ENCODE measurements around the gene GUCY1A2.
"Not testable (repeated sequence)": the region's sequence is repeated elsewhere in the genome, so short reads cannot be mapped to it uniquely, and the experiment has no call there.

The GUCY1A2 gene, protein sequence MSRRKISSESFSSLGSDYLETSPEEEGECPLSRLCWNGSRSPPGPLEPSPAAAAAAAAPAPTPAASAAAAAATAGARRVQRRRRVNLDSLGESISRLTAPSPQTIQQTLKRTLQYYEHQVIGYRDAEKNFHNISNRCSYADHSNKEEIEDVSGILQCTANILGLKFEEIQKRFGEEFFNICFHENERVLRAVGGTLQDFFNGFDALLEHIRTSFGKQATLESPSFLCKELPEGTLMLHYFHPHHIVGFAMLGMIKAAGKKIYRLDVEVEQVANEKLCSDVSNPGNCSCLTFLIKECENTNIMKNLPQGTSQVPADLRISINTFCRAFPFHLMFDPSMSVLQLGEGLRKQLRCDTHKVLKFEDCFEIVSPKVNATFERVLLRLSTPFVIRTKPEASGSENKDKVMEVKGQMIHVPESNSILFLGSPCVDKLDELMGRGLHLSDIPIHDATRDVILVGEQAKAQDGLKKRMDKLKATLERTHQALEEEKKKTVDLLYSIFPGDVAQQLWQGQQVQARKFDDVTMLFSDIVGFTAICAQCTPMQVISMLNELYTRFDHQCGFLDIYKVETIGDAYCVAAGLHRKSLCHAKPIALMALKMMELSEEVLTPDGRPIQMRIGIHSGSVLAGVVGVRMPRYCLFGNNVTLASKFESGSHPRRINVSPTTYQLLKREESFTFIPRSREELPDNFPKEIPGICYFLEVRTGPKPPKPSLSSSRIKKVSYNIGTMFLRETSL

DNA sequence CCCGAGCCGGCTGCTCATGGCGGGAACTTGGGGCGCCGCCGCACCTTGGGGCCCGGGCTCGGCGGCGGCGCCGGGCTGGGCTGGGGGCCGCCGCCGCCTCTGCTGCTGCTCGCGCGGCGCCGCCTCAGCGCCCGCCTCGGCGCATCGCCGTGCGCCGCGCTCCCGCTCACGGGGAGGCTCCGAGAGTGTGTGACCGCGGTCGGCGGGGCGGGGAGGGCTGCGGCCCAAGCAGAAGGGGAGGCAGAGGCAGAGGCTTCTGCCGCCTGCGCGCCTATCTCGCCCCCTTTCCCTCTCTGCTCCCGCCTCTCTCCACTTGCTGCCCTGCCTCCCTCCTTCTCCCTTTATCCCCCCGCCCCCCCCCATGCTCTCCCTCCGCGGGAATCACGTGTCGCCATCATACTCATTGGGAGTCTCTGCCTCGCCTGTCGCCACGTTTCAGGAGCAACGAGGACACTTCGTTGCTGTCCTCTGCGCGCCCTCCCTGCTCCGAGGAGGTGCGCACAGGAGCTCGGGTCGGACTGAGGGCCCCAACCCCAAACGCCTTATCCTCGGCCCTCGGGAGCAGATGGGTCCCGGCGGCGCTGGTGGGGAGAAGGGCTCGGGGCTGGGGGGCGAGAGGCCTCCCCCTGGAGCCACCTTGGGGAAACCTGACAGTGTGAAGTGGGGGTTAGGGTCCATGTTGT lies at the start of gene GUCY1A2:
TSS of gene GUCY1A2 (minus strand) at position 258 of the 683 bp plus-strand sequence. CDS start 421 bp downstream, outside the sequence.
- H3K9ac ChIP-seq (ENCODE audit: low read depth, low read length), result peak within 1 kb of the TSS; percentile 77
- no peaks in the 10 kb centered on the region for H3K9me3 ChIP-seq (ENCODE audit: control insufficient read depth, insufficient read depth, low read length)
- H3K36me3 ChIP-seq (ENCODE audit: insufficient read depth, low read length), result no peaks in the 10 kb centered on the region
- no peaks in the 10 kb centered on the region; the same call in none of the 2 replicates for H3K4me1 ChIP-seq (ENCODE audit: insufficient read depth, low read length)

DNA sequence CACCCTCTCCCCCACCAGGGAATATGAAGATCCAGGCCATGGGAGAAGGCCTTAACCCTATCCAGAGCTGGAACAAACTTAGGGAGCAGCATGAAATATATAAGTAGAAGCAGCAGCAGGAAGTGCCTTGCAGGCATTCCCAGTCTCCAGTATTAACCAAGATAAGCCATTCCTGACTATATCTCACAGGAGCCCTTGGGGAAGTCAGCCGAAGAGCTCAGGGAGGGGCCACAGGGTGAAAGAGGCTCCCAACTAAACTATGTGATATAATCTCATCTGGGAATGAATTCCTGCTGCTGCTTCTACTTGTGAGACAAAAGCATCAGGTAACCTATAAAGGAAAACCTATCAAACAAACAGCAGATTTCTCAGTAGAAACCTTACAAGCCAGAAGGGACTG lies 36.1 kb upstream of the GUCY1A2 start:
- peaks cover 9% of the 10 kb centered on the region for H3K9me3 ChIP-seq (ENCODE audit: control insufficient read depth, insufficient read depth, low read length)

DNA sequence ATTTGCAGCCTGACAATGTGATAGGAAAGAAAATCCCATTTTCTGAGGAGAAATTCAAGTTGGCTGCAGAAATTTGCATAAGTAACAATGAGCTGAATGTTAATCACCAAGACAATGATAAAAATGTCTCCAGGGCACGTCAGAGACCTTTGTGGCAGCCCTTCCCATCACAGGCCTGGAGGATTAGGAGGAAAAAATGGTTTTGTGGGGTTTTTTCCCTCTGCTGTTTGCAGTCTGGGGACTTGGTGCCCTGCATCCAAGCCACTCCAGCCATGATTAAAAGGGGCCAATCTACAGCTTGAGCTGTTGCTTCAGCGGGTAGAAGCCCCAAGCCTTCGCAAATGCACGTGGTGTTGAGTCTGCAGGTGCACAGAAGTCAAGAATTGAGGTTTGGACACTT lies 33.1 kb upstream of the GUCY1A2 start:
- not testable (repeated sequence) for H3K9ac ChIP-seq (ENCODE audit: low read depth, low read length); H3K36me3 ChIP-seq (ENCODE audit: insufficient read depth, low read length); H3K4me1 ChIP-seq (ENCODE audit: insufficient read depth, low read length)
- peaks cover 14% of the 10 kb centered on the region for H3K9me3 ChIP-seq (ENCODE audit: control insufficient read depth, insufficient read depth, low read length)

More for the DNA sequence above, 36.1 kb upstream of the GUCY1A2 start:
- H3K36me3 ChIP-seq (ENCODE audit: insufficient read depth, low read length), result no peaks in the 10 kb centered on the region
- no peaks in the 10 kb centered on the region for H3K4me1 ChIP-seq (ENCODE audit: insufficient read depth, low read length)
- no peak overlapping the region for H3K9ac ChIP-seq (ENCODE audit: low read depth, low read length)

DNA sequence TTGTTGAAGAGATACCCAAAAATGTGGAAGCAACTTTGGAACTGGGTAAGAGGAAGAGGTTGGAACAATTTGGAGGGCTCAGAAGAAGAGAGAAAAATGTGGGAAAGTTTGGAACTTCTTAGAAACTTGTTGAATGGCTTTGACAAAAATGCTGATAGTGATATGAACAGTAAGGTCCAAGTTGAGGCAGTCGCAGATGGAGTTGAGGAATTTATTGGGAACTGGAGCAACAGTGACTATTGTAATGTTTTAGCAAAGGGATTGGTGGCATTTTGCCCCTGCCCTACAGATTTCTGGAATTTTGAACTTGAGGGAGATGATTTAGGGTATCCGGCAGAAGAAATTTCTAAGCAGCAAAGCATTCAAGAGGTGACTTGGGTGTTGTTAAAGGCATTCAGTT lies 32.6 kb upstream of the GUCY1A2 start:
- not testable (repeated sequence) for H3K4me1 ChIP-seq (ENCODE audit: insufficient read depth, low read length); H3K36me3 ChIP-seq (ENCODE audit: insufficient read depth, low read length); H3K9ac ChIP-seq (ENCODE audit: low read depth, low read length)
- H3K9me3 ChIP-seq (ENCODE audit: control insufficient read depth, insufficient read depth, low read length), result peaks cover 14% of the 10 kb centered on the region

DNA sequence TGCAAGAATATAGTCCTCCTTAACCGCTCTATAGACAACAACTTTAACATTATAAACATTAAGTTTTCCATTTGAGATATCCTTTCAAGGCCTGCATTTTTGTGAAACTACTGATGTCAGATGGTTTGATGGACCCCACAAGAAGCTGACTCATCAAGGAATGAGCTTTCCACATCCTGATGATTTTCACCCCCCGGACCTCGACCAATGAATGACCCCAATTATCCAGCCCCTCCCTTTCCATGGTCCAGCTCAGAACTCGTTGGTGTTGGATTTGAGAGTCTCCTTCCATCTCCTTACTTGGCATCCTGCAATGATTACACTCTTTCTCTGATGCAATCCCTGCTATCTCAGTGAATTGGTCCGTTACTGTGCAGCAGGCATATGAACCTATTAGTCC lies 31.8 kb upstream of the GUCY1A2 start:
- no peak overlapping the region for H3K9ac ChIP-seq (ENCODE audit: low read depth, low read length)
- no peaks in the 10 kb centered on the region for H3K36me3 ChIP-seq (ENCODE audit: insufficient read depth, low read length)
- no peaks in the 10 kb centered on the region for H3K4me1 ChIP-seq (ENCODE audit: insufficient read depth, low read length)
- H3K9me3 ChIP-seq (ENCODE audit: control insufficient read depth, insufficient read depth, low read length), result peaks cover 14% of the 10 kb centered on the region

DNA sequence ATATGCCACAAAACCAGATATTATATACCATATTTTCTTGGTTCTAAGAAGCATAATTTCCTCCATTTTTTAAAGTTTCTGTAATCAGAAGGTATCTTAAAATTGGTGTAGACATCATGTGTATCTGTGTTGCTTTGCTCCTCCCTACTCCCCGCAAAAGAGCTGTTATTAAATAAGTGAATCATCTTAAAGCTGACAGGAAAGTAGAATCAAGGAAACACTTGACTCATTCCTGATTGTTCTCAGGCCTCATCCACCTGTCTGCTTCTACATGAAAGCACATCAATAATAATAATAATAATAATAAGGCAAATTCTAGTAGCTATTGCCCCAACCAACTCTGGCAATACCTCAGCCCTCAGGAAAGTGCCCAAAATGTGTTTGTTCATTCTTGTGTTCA lies 26.2 kb upstream of the GUCY1A2 start:
- H3K9me3 ChIP-seq (ENCODE audit: control insufficient read depth, insufficient read depth, low read length), result peaks cover 5% of the 10 kb centered on the region; the same call in 1 of the 2 replicates
- no peaks in the 10 kb centered on the region for H3K36me3 ChIP-seq (ENCODE audit: insufficient read depth, low read length)

DNA sequence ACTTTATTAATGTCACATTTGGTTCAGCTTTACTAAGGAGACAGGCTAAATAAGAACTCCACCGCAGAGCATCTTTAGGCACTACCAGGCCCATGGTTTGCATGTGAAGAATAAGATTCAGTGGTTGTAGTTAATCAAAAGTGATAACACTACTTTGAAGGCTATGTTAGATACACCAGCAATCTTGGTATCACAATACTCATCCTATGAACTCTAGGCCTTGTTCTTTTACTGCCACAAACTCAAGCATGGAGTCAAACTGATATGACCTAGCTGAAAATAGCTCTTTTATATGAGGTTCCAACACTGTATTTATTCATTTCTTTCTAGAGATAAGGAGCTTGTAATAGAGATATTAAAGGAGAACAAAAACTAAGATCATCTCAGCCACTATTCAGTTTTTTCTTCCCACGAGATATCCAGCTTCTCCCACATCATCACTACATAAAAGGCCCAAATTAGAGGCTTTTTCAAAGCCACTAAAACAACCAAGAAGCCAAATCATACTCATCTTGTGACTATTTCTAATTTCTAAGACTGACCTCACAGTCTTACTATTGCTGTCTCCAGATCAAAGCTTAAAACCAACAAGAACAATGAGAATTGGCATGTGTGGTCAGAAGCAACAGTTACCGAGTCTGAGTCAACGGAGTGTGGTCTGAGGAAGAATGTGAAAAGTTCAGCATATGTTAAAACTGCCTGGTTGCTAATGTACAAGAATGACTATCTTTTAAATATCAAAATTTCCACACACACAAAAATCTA lies 25.1 kb upstream of the GUCY1A2 start:
- Histone ChIP-seq H3K36me3 (ENCODE audit: insufficient read depth, low read length) (no peaks in the 10 kb centered on the region), H3K9ac (ENCODE audit: low read depth, low read length) (no peak overlapping the region), H3K4me1 (ENCODE audit: insufficient read depth, low read length) (no peaks in the 10 kb centered on the region), H3K9me3 (ENCODE audit: control insufficient read depth, insufficient read depth, low read length) (peaks cover 1% of the 10 kb centered on the region; the same call in 1 of the 2 replicates)

More for the DNA sequence above, 26.2 kb upstream of the GUCY1A2 start:
- Histone ChIP-seq H3K4me1 (ENCODE audit: insufficient read depth, low read length) (no peaks in the 10 kb centered on the region), H3K9ac (ENCODE audit: low read depth, low read length) (no peak overlapping the region)

DNA sequence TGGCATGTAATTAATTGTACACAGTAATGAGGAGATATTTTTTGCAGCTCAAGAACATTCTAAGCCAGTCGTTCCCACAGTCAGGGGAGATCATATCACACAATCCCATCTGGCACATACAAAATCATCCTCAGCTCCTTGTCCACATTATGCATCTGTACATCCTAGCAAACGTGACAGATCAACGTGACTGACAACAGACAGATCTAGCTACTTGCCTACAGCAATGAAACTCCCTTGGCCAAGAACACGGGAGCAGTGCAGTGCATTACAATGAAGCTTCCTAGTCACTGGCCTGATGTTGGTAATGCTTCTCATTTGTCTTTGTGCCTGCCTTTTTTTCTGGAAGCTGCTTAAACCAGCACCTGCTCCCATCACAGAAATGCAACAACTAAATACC lies 24.5 kb upstream of the GUCY1A2 start:
- H3K9ac ChIP-seq (ENCODE audit: low read depth, low read length), result no peak overlapping the region
- H3K36me3 ChIP-seq (ENCODE audit: insufficient read depth, low read length), result no peaks in the 10 kb centered on the region
- no peaks in the 10 kb centered on the region for H3K4me1 ChIP-seq (ENCODE audit: insufficient read depth, low read length)
- no peaks in the 10 kb centered on the region for H3K9me3 ChIP-seq (ENCODE audit: control insufficient read depth, insufficient read depth, low read length)

DNA sequence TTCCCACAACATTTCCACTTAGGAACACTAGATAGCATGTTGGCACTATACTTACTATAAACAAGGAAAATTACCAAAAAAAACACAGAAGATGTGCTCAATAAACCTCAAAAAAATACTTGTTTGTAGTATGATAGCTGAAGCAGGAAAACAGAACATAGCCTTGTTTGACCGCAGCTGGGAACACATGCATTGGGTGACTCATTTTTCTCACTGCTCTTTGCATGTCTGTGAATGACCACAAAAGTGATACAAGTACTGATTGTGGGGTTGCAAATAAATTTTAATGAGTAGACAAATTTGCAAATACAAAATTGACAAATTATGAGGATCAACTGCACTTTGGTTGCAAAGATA lies 22.8 kb upstream of the GUCY1A2 start:
- H3K36me3 ChIP-seq (ENCODE audit: insufficient read depth, low read length), result no peaks in the 10 kb centered on the region
- H3K9ac ChIP-seq (ENCODE audit: low read depth, low read length), result no peak overlapping the region
- H3K9me3 ChIP-seq (ENCODE audit: control insufficient read depth, insufficient read depth, low read length), result no peaks in the 10 kb centered on the region
- H3K4me1 ChIP-seq (ENCODE audit: insufficient read depth, low read length), result no peaks in the 10 kb centered on the region

DNA sequence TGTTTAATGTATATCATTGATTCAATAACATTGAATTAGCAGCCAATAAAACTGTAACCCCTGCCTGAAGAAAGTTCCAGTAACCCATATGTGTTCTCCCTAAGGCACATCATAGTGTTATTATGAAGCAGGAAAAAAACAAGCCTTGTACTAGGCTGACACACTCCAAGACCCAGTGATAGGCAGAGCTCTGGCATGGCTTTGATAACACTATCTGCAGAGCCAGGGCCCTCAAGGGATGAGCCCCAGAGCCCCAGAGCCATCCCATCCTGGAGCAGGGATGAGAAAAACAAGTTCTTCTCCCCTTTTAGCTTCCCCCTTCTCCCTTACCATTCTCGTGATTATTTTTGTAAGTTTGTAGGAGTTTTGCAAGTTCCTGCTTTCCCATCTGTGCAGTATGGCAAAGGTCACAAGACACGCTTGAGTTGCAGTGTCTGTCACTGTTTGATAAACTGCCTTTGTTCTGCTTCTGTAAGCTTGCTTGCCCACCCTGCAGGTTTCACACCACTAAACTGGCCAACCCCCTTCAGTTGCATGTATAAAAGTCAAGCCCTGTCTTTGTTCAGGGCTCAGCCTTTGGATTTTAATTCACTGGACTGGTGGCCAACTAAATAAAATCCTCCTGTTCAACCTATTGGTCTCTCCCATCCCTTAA lies 22.3 kb upstream of the GUCY1A2 start:
- Histone ChIP-seq H3K9ac (ENCODE audit: low read depth, low read length) (no peak overlapping the region), H3K9me3 (ENCODE audit: control insufficient read depth, insufficient read depth, low read length) (no peaks in the 10 kb centered on the region), H3K36me3 (ENCODE audit: insufficient read depth, low read length) (no peaks in the 10 kb centered on the region), H3K4me1 (ENCODE audit: insufficient read depth, low read length) (no peaks in the 10 kb centered on the region)

DNA sequence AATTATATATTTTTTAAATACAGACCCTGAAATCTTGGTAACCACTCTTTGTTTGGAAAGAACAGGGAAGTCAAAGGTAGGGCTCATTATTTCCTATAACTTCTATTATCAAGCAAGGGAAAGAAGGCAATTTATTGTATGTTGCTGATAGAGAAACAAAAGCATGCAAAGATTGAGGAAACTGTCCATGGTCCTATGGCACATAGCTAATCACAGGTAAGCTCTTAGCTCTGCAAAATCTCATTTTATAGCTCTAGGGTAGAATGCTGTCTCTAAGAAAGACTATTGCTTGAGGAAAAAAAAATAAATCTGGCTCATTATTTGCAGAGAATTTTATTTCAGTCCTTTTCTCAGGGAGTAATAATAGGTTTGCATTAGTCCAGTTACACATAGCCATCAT lies 7.4 kb upstream of the GUCY1A2 start:
- no peaks in the 10 kb centered on the region for H3K9me3 ChIP-seq (ENCODE audit: control insufficient read depth, insufficient read depth, low read length)

DNA sequence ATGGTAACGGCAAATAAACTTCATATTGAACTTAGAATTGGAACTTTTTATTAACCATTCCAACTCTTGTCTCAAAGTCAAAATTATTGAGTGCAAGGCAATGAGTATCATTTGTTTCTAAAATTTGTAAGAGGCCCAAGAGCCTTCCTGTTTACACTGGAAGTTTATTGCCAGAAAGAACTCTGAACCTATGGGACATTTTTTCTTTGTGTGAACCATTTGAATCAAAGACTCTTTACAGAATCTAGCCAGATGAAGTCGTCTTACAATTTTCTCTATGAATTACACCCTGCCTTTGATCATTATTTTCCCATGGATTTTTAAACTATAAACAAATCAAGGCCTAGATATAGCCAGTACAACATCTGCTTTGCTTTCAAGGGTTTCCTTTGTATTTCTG lies 2.3 kb upstream of the GUCY1A2 start:
- Histone ChIP-seq H3K9ac (ENCODE audit: low read depth, low read length) (no peak overlapping the region), H3K4me1 (ENCODE audit: insufficient read depth, low read length) (no peaks in the 10 kb centered on the region; the same call in none of the 2 replicates), H3K36me3 (ENCODE audit: insufficient read depth, low read length) (no peaks in the 10 kb centered on the region)

More for the DNA sequence above, 7.4 kb upstream of the GUCY1A2 start:
- no peaks in the 10 kb centered on the region for H3K36me3 ChIP-seq (ENCODE audit: insufficient read depth, low read length)
- no peak overlapping the region for H3K9ac ChIP-seq (ENCODE audit: low read depth, low read length)
- H3K4me1 ChIP-seq (ENCODE audit: insufficient read depth, low read length), result no peaks in the 10 kb centered on the region

DNA sequence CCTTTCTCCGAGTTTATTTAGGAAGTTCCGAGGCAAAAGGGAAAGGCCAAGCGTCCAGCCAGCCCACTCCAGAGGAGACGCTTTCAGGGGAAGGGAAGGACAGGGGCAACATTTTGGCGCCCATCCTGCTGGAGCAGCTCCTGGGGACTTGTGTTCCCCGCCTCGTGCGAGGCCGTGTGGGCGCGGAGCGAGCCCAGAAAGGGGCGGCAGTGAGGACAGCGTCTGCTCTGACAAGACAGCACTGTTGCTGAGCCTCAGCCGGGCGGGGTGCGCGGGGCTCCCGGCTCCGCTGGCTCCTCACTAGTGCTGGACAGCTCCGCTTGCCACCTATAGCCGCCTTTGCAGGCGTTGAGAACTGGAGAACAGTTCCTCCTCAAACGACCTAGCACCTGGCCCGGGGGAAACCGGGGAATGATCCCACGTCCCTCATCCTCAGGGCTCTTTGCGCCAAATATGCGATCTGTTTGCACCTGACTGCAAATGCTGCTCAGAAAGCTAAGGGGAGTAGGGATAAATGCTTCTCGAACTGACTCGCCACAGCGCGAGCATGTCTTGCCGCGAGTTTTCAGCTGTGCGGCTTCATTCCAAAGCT lies 722 bp upstream of the GUCY1A2 start:
- Histone ChIP-seq H3K9ac (ENCODE audit: low read depth, low read length) (peak overlapping the region; percentile 47; the same call in 1 of the 2 replicates), H3K36me3 (ENCODE audit: insufficient read depth, low read length) (no peaks in the 10 kb centered on the region), H3K4me1 (ENCODE audit: insufficient read depth, low read length) (no peaks in the 10 kb centered on the region; the same call in none of the 2 replicates), H3K9me3 (ENCODE audit: control insufficient read depth, insufficient read depth, low read length) (no peaks in the 10 kb centered on the region)

More for the DNA sequence above, 2.3 kb upstream of the GUCY1A2 start:
- H3K9me3 ChIP-seq (ENCODE audit: control insufficient read depth, insufficient read depth, low read length), result no peaks in the 10 kb centered on the region

Measured in ES-I3 (cell line).